HG02678 (cell line): Measurements from ENCODE around the gene LECT2.

Experiments
- ATAC-seq: cut with Tn5 transposase; IDR thresholded peaks from one replicate; pipeline ENCODE4 v1.9.1; 2021; ENCODE audit warnings: mild to moderate bottlenecking, moderate library complexity; ENCODE audit not compliant: unreplicated experiment

Gene LECT2

DNA sequence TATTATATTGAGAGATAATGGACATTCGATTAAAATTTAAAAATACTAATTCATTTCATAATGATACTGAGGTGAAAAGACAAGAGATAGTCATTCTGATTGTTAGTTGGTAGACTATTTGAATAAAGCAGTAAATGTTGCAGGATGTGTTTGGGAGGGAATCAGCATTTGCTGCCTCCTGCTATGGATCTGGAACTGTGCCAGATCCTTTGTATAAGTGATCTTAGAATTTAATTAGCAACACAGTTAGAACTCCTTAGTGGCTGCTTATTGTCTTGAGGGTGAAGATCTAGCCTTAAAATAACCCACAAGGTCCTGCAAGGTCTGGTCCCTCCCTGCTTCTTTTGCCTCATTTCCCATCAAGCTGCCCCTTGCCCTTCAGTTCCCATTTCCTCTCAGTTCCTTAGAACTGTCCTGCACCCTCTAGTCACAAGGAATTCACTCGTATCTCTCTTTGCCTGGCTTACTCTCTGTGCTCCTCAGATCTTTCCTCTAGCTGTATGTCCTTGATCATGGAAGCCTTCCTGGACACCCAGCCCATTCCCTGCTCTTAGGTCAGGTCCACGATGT is 12.5 kb downstream of the LECT2 start:
- no peak for ATAC-seq

DNA sequence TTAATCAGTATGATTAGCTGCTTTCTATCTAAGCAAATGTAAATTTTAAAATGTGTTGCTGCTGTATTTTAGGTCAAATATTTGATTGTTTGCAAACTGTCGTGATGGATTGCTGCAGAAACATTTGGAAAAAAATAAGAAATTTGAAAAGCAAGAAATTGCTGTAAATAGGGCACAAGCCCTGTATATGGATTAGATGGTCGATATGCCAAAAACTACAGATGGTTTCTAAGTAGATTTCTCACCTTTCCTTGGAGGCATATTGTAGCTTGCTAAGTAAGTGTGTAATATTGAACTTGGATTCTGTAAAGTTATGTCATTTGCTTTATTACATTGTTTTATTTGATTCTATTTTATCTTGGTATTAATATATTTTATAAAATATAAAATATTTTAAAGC is 13.1 kb downstream of the LECT2 start:
- no peak for ATAC-seq

GRCh38 chr5:135937245-135937911 is 17.4 kb downstream of the LECT2 start:
- ATAC-seq: no peak

DNA sequence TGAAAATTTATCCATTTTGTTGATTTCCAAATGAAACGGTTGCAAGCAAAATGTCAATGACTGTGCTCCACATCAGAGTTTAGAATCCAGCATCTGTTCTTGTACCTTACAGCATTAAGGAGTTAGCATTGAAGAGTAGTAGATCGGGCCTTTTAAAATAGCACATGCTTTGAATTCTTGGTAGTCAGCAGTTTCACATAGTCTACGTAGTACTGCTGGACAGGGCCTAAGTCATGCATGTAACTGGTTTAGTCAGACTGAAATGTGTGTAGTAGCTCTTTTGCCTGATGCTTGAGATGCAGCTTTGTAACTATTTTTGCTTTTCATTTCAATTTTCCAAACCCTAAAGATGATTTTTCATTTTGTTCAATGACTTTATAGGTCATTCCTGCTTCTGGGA is 19.8 kb downstream of the LECT2 start:
- ATAC-seq: no peak

DNA sequence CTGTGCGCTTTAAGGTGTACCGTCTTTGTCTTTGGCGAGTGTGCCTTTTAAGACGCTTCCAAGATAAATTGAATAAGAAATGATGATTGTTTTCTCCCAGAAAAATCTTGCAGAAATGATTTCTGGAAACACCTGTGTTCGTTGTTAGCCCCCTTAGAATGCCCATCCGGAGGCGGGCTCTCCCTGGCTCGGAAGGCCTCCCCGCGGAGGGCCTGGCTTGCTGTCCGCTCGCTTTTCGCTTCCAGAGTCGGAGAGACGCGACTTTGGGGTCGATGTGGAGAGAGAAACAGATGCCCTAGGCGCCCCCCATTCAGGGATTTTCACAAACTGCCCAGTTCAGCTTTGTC is 23.9 kb downstream of the LECT2 start:
- no peak for ATAC-seq

DNA sequence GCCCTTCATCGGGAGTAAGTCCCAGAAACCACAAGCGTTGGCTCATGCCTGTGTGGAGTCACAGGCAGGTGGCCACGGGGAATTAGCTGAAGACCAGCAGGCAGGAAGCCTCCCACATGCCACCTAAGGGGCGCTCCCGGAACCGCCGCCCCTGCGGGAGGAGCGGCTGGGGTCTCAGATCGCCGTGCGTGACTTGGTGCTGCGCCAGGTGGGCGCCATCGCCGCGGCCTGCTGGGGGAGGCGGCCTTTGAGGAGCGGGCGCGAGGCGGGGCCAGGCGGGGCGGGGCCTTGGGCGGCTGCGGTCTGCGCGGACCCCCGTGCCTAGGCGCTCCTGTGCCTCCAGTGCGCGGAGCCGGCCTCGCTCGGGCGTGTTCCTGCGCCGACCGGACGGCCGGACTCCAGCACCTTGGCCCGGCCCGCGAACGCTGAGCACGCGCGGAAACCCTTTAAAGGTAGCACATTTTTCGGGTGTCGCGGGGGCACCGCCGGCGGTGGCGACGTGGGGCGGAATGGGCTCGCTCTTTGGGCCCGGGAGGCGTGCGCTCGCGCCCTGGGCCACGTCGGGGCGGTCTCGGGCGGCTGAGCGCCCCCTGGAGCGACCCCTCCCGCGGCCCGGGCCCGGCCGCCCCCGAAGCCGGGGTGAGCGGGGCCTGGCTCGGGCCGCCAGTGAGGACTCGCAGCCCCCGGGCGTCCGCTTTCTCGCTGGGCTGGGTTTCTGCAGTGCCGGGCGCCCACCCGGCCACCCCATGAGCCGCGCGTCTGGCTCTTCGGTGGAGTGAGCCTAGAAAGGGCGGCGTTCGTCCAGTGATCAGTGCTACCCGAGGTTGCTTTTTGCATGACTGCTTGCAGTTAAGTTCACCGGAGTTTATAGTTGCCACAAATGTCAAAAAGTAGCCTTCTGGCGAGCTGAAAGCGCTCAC is 24.5 kb downstream of the LECT2 start:
- no peak for ATAC-seq

- ATAC-seq: no peak
Observed at GRCh38 chr5:135921388-135921787, 33.4 kb downstream of the LECT2 start.

- no peak for ATAC-seq
Observed at GRCh38 chr5:135920199-135920598, 34.6 kb downstream of the LECT2 start.

DNA sequence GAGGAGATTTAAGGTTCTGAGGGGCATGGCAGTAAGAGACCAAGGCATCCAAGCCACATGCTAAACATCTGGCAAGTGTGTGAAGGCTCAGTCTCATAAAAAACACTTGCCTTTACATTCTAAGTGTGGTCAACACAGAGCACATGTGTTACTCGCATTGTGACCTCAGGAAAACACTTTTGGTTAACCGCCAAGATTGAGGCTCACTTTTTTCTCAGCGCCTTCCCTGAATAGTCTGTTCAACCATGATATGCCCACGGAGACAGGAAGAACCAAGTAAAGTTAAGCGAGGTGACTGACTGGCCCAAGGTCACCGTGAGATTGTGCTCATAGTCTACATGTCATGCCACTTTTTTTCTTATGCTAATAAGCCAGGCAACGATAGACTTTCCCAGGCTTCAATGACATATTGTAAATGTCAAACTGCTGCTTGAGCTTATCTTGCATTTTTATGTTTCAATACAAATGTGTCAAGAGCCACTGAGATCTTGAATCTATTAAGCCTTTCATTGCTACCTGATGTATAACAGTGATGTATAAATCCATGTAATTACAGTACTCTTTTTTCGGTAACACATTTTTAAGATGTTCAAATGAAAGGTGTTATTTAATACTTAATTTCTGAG is 38.0 kb downstream of the LECT2 start:
- ATAC-seq: no peak

GRCh38 chr5:135915466-135916001 is 39.2 kb downstream of the LECT2 start:
- ATAC-seq: no peak

- no peak for ATAC-seq
Observed at GRCh38 chr5:135913713-135914626, 40.8 kb downstream of the LECT2 start.

DNA sequence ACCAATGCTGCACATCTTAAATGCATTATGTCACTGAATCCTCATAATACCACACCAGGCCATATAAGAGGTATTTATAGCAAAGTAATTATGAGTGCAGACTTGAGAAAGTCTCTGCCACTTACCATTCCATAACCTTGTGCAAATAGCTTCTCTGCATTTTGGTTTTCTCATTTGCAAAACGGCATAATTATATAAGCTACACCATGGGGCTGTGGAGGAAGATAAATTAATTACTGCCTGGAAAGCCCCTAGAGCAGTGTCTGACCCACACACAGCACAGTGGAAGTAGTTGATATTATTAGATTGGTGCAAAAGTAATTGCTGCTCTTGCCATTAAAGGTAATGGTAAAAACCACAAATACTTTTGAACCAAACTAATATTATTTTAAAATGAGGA is 49.6 kb downstream of the LECT2 start:
- no peak for ATAC-seq

DNA sequence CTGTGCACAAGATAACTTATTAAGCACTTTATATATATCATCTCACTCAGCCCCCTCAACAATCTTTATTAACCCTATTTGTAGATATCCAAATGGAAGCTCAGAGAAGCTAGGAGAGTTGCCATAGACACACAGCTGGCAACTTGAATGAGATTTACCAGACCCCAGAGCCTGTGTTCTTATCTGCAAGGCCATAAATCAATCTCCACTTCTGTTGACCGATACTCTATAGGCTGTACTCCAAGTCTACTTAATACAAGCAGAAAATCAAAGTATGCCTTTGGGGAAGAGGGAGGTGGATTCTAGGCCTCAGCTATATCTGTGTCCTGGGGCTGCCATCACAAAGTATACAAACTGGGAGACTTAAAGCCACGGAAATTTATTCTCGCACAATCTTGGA is 53.1 kb downstream of the LECT2 start:
- no peak for ATAC-seq

DNA sequence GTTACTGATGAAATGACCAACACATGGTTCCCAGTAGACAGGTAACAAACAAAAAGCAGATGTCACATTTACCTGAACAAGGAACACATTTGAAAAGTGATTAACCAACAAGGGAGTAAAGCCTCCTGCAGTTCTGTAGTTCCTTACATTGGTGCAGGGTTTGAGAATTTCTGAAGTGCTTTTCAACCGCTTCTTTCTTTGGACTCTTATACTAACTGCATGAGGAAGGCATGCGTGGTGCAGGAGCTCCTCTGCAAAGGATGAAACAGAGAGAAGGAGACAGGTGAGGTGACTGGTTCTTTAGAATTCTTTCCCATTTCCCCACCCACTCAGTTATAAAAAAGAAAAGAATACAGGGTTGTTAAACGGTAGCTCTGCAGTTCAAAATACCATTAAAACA is 54.5 kb downstream of the LECT2 start:
- no peak for ATAC-seq

GRCh38 chr5:135898651-135899050 is 56.1 kb downstream of the LECT2 start:
- no peak for ATAC-seq
